CD4-positive, alpha-beta T cell treated with Interleukin-17A for 4 hours (primary cell): Measurements from ENCODE around the gene C16orf92.

Experiments
- DNase-seq: peaks from one replicate; pipeline ENCODE4 v3.0.0-alpha.2; 2020; ENCODE audit warnings: mixed read lengths

C16orf92 gene

GRCh38 chr16:30022887-30023286 is at the start of gene C16orf92:
Gene C16orf92, plus strand, starts transcription at chr16:30023198. Its CDS starts 143 bp downstream, at chr16:30023341.
- no peak for DNase-seq

GRCh38 chr16:29973384-29974246 is 49.4 kb upstream of the C16orf92 start, which contains the start of gene TAOK2:
Gene TAOK2, plus strand, starts transcription at chr16:29973868. Its CDS starts 3,905 bp downstream, at chr16:29977773.
- peak; percentile 98 for DNase-seq

- peak; percentile 14 for DNase-seq
Observed at GRCh38 chr16:29974291-29975133, 48.5 kb upstream of the C16orf92 start.

- no peak for DNase-seq
Observed at GRCh38 chr16:29975134-29975538, 47.9 kb upstream of the C16orf92 start.

- DNase-seq, result no peak
Observed at GRCh38 chr16:29975811-29976511, 47.0 kb upstream of the C16orf92 start.

GRCh38 chr16:29977063-29977825 is 45.8 kb upstream of the C16orf92 start:
- DNase-seq, result no peak

- DNase-seq, result no peak
Observed at GRCh38 chr16:29978081-29978480, 44.9 kb upstream of the C16orf92 start.

GRCh38 chr16:29978564-29979270 is 44.3 kb upstream of the C16orf92 start:
- no peak for DNase-seq

GRCh38 chr16:29982560-29983419 is 40.2 kb upstream of the C16orf92 start:
- no peak for DNase-seq

GRCh38 chr16:29983420-29984136 is 39.4 kb upstream of the C16orf92 start:
- DNase-seq, result no peak

- no peak for DNase-seq
Observed at GRCh38 chr16:29984137-29984763, 38.7 kb upstream of the C16orf92 start.

- DNase-seq, result no peak
Observed at GRCh38 chr16:29984764-29985147, 38.2 kb upstream of the C16orf92 start.

GRCh38 chr16:29985271-29985811 is 37.7 kb upstream of the C16orf92 start:
- no peak for DNase-seq

- no peak for DNase-seq
Observed at GRCh38 chr16:29986231-29986630, 36.8 kb upstream of the C16orf92 start.

- no peak for DNase-seq
Observed at GRCh38 chr16:29986931-29987330, 36.1 kb upstream of the C16orf92 start.

- DNase-seq, result no peak
Observed at GRCh38 chr16:29987371-29988085, 35.5 kb upstream of the C16orf92 start.

- no peak for DNase-seq
Observed at GRCh38 chr16:29988346-29989075, 34.5 kb upstream of the C16orf92 start.
